GM21723 (cell line): ENCODE data around the gene RNU1-2.
"Not testable (repeated sequence)": the region's sequence is repeated elsewhere in the genome, so short reads cannot be mapped to it uniquely, and the experiment has no call there.

Source experiments
- ATAC-seq: cut with Tn5 transposase; IDR thresholded peaks from one replicate; pipeline ENCODE4 v1.9.1; 2021; ENCODE audit warnings: mild to moderate bottlenecking, moderate library complexity; ENCODE audit not compliant: unreplicated experiment

RNU1-2 gene

DNA sequence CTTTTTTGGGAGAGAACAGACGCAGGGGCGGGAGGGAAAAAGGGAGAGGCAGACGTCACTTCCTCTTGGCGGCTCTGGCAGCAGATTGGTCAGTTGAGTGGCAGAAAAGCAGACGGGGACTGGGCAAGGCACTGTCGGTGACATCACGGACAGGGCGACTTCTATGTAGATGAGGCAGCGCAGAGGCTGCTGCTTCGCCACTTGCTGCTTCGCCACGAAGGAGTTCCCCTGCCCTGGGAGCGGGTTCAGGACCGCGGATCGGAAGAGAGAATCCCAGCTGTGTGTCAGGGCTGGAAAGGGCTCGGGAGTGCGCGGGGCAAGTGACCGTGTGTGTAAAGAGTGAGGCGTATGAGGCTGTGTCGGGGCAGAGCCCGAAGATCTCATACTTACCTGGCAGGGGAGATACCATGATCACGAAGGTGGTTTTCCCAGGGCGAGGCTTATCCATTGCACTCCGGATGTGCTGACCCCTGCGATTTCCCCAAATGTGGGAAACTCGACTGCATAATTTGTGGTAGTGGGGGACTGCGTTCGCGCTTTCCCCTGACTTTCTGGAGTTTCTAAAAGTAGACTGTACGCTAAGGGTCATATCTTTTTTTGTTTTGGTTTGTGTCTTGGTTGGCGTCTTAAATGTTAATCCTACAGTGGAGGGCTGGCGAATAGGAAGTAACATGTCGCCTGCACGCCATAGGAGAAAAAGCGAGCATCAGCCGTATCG, at the start of gene RNU1-2:
Gene RNU1-2, plus strand, starts transcription at position 383 of the 718 bp plus-strand sequence.
- ATAC-seq = peak; percentile 98

DNA sequence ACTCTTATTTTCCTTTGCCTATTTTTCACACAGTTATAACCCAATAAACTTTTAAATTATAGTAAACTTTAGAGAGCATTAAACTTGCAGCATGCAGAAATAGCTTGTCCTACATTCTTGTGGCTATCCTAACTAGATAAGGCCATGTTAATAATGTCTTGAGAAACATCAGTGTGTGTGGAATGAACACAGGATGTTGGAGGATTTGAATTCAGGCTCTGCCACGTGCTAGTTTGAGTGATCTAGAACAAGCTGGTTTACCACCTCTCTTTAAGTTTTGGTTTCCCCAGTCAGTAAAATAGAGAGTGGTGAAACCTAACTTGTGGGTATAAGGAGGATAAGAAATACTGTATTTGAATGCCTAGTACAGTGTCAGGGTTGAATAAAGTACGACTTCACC, 39.6 kb upstream of the RNU1-2 start:
- ATAC-seq = not testable (repeated sequence)

DNA sequence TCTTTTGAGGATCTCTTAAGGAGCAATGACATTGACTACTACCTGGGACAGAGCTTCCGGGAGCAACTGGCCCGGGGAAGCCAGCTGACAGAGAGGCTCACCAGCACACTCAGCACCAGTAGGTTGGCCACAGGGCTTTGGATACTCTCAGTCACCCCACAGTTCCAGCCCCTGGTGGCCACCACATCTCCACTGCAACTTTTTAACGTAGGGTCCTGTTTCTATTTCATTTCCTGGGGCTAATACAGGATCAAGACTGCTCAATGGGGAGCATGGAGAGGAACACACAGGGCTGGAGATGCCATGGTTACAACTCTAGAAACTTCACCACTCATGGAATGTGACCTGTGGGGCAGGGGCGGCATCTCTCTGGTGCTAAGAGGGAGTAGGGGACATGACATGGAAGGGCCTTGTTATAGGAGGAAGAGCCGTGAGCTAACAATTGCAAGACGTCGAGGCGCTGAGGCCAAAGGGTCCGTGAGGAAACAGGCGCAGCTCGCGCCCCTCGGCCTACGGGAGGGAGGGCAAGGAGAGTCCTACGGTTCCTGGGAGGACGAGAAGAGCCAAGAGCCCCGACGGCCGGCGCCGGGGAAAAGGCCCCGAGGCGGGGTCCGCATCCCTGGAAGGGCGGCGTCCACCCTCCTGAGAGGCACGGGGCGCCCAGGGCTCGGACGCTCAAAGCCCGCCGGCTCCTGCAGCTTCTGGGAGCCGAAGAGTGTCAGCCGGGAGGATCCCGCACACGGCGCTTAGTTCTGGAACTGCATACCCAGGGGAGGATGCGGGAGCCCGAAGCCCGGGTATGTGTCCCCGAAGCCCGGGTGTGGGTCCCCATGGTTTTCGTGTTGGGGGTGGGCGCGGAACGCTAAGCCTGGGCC, 36.4 kb upstream of the RNU1-2 start:
- not testable (repeated sequence) for ATAC-seq

DNA sequence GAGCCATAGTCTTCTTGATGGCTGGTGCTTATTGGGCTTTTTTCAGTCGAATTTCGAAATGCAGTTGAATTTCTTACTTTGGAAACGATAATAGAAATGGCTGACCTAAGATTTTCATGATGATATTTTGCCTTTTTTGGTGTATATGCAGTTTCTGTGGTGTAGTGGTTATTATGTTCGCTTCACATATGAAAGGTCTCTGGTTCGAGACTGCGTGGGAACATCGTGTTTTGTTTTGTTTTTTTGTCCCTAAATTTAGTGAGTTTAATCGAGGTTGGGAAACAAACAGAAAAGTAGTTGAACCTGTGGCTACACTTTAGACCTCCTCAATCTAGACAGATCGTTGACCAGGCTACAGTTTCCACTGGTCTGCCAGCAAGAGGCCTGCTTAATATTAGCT, 35.7 kb upstream of the RNU1-2 start:
- ATAC-seq = not testable (repeated sequence)

DNA sequence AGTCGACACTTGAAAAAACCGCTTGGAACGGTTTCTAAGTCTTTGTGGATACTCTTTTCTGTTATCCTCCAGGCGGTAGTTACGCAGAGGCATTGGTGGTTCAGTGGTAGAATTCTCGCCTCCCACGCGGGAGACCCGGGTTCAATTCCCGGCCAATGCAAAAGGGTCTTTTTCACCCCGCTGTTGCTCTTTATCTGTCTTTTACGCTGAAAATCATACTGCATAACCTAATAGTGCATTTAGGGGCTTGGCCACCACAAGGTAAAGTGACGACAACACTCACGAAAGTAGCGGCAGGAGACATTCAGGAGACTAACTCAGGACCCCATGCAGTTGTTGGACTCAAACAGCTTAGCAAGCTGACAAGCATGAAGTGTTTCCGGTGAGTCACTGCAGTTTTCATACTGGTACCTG, 33.9 kb upstream of the RNU1-2 start:
- not testable (repeated sequence) for ATAC-seq

DNA sequence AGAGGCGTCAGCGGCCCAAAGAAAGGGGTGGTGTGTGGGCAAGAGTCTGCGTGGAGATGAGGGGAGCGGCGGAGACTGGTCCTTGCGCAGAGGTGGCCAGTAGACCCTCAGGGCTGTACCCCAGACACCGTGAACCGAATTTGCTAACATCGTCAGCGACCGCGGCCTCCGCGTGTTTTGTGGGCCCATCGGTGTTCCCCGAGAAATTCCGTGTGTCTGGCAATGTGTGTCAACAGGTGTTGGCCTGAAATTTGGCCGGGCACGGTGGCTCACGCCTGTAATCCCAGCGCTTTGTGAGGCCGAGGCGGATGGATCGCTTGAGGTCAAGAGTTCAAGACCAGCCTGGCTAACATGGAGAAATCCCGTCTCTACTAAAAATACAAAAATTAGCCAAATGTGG, 33.4 kb upstream of the RNU1-2 start:
- not testable (repeated sequence) for ATAC-seq

DNA sequence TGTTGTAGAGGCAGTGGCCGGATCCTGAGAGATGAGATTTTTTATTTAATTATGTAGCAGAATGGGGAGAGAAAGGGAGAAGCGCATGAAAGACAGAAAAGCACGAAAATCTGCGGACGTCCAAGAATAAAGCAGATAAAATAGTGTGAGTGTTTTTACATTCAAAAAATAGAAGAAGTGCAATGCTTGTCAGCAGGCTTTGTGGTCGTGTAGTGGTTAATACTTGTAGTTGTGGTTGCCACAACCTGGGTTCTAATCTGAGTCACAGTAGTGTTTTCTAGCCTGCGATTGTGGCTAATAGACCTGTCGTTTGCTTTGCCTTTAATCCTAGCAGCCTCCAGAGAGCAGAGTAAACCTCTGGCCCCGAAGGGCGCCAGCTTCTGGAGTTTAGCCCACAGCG, 32.8 kb upstream of the RNU1-2 start:
- peak; percentile 74 for ATAC-seq

DNA sequence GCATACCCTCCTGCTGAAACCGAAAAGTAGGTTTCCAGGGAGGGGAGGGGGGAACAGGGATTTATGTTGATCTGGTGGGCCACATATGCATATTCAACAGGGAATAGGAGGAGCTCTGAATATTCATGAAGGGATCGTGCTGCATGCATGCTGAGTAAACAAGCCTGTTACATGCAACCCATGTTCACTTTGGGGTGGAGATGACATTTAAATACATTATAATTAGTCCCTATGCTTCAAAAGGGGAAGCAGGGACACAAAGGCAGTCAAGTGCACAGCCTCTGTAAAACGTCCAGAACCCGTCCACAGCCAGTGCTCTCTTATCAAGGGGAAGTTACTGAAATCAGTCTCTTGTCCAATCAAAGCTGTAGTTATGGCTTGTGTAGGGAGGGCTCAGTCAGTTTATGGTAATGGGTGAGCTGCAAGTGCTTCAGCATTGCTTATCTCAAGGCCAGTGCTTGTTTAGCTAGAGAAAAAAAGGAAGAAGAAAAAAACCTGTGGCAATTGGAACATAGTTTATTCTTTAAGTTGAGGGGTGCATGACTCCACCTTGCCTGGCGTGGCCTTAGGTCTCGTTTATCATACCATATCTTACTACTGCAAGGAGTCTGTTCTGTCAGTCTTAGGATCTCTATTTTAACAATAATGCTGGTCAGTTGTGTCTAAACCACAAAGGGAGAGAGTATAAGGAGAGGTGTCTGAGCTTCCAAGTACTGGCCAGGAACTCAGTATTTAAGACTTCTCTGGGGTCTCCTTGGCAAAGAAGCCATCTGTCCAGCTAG, 28.7 kb upstream of the RNU1-2 start:
- not testable (repeated sequence) for ATAC-seq

DNA sequence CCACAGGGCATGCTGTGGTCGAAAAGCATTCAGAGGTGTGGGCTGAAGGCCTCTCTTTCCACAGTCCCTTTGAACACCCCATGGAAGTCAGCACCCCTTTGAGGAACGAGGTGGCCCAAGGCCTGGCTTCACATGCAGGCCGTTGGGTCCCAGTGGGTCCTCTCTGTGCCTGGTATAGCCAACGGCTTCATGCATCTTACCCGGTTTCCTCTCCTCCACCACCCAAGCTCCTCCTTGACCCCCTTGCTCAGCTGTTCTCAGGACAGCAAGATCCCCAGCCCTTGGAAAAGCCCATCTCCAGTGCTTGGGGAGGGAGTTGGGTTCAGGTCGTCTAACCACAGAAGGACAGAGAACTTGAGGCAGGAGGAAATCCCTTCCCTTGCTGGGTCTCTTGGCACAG, 27.0 kb upstream of the RNU1-2 start:
- not testable (repeated sequence) for ATAC-seq

DNA sequence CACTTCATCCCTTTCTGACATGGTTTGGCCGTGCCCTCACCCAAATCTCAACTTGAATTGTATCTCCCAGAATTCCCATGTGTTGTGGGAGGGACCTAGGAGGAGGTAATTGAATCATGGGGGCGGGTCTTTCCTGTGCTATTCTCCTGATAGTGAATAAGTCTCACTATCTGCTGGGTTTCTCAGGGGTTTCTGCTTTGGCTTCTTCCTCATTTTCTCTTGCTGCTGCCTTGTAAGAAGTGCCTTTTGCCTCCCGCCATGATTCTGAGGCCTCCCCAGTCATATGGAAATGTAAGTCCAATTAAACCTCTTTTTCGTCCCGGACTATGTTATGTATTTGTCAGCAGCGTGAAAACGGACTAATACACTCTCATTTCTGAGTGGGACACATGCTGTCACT, 25.8 kb upstream of the RNU1-2 start:
- not testable (repeated sequence) for ATAC-seq

DNA sequence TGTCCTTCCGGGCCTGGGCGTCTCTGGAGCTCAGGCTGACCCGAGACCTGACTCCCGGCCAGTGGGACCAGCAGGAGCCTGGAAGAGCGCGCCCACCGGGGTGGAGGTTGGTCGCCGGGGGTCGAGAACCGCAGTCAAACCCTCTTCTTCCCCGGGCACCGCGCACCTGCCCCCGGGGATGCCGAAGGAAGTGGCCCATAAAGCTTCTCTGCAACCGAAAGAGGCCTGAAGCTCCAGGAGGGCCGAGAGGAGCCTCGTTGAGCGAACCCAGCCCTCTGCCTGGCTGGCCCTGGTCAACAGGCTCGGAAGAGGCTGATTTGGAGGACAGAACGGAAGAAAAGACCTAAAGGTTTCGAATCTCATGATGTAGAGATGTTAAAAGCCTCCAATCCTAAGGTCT, 24.6 kb upstream of the RNU1-2 start:
- ATAC-seq = not testable (repeated sequence)

DNA sequence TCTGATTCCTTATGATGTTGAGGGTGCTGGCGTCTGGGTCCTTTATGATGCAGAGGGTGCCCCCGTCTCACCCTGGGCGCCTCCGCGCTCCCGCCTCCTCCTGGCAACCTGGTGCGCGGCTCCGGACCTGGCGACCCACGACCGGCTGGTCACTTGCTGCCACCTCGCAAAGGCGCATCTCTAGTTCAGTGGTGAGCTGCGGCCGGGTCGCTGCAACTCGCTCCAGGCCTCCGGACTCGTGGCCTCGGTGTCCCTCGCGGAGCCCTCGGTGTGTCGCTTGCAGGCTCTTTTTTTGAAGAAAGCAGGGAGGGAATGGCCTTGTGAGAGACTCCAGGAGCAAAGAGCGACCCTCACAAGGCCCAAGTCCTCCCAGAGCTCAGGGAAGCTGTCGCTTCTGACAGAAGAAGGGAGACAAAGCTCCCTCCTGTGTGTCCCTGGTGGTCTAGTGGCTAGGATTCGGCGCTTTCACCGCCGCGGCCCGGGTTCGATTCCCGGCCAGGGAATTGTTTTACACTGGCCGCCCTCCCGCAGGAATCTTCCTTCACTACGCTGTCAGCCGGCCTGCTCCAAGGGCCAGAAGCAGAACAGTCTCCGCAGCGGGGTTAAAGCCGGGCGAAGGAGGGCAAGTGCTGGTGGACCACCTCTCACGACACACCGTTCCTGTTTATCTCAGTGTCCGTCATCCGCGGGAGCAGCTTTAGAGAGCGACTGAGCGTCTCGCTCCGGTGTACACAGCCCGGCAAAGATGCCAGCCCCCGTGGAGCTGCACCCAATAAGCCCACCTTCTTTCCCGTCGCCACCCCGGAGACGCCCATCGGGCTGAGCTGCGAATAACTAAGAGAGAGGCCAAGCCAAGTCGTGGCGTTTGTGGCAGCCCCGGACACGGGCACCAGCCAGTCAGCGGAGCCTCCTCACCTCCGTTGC, 23.4 kb upstream of the RNU1-2 start:
- not testable (repeated sequence) for ATAC-seq

DNA sequence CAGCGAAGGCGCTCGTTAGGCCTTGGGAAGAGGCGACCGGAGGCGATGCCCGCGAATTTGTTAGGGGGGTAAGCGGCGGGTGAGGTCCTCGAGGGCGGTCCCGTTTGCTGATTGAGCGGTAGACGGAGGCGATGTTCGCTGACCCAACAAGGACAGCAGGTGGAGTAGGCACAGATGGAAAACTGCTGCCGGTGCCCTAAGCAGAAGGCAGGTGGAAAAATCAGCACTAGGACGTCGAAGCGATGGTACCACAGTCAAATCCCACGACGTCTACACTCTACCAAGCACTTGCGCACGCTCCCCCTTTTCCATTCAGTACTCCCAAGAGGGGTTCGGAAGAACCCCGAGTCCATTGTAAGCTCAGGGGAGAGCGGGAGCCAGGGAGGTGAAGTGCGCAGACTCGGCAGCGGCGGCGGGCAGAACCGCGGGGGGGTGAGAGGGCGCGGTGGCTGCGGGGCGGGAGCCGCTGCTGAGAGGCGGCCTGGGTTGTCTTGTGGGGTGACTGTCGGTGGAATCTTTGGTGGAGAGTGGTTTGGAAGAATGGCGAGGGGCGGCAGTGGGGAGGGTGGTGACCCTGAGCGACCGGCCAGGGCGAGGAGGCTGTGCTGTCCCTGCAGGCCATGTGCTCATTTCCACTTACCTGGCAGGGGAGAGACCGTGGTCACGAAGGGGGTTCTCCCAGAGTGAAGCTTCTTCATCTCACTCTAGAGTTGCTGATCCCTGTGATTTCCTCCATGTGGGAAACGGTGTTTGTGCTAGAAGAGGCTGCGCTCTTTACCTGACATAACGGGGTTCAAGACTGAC, 22.5 kb upstream of the RNU1-2 start:
- not testable (repeated sequence) for ATAC-seq

DNA sequence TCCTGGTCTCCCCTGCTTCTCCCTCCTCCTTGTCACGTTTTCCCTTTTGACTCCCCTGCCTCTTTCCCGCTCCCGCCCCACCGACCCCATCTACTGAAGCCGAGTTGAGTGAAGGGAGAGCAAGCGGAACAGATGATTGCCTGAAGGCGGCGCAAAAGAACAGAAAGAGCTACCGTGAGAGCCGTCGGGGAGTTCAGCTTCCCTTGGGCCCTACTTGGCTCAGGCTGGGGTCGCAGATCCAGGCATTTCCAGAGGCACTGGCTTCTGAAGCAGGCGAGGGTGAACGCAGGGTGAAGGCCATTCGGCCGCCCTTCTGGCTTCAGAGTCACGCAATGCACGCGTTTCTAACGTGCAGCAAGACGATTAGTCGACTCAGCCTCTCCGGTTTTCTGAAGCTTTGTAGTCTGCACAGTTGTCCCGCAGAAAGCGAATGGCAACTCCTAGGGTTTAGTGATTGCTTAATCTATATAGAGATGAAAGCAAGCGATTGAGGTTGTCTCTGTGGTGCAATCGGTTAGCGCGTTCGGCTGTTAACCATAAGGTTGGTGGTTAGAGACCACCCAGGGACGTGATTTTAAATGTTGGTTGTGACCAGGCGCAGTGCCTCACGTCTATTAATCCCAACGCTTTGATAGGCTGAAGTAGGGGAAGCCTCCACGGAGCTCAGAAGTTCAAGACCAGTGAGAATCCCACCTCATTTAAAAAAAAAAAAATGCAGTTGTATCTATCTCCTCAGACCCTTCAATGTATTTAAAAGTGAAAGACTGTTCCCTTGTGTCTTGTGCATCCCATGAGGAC, 20.6 kb upstream of the RNU1-2 start:
- not testable (repeated sequence) for ATAC-seq

DNA sequence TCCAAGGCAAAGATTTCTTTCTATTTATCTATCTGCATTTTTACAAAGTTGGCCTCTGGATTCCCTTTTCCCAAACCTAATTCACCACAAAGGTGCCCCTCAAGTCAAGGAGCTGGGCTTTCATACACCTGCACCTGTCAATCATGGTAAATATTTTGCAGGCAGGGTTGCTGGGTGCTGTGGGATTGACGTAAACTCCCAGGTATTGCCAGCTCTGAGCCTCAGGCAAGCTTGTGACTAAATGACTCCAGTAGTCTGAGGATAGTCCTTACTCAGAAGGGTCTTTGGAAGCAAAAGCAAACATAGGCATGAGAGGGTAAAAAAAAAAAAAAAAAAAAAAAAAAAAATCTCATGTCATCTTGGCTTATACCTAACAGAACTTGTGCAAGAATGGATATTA, 14.0 kb upstream of the RNU1-2 start:
- not testable (repeated sequence) for ATAC-seq

DNA sequence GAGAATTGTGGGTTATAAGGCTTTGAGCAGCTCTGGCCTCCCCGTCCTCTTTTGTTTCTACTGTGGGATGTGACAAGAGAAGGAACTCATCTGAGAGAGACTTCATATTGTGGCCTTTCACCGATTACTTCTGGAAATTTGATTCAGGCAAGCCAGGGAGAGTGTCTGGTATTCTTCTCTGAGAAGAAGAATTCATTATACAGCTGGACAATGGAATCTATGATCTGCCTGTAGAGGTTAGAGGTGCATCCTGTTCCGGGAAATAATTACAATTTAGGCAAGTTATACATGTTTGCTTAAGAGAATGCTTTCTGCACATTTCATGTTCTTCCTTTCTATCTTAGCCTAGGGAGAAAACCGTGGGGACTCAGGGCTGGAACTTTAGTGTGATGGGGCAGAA, 12.8 kb upstream of the RNU1-2 start:
- no peak for ATAC-seq

DNA sequence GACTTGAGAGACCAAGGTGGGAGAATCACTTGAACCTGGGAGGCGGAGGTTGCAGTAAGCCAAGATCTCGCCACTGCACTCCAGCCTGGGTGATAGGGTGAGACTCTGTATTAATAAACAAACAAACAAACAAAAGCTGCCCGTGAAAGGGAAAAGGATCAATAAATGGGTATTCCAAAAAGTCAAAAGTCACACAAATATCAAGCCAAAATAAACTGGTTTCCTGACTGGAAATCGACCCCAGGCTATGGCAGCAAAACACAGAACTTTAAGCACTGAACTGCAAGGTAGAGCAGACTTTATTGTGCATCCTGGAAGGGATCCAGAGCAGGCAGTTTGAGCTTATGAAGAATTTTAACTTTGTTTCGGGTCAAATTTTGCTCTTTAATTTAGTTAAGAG, 11.3 kb upstream of the RNU1-2 start:
- ATAC-seq = not testable (repeated sequence)

DNA sequence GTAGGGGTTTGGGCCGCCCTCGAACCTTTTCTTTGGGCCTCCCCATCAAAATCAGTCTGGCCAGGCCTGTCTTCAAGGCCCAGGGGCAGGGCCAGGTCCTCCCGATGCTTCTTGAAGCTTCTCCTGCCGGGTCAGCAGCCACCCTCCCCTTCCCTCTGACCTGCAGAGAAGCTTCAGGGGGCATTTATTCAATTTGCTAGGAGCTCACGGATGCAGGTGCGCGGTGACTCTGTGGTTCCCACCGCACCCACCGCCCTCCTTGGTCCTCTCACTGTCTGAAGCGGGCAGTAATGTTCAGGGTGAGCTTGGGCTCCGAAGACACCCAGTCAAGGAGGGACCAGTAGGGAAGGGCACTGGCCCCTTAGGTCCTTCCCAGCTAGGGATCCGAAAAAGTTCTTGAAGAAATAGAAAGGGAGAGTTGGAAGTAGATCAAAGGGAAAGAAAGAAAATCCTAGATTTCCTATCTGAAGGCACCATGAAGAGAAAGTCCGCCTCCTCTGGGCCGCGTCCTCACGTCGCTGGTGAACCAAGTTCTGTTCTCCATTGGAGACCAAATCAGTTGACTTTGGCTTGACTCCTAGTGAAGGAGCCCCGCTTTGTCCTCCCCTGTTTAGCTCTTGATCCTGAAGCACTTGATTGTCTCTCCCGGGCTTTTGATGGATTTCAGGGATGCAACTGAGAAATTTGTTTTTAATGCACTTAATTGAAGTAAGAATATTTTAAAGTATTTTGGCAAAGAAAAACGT, 8.7 kb upstream of the RNU1-2 start:
- ATAC-seq = no peak
